ENCODE measurements around the gene PBXIP1. TPM values are rescaled to one million over a fixed set of nuclear protein-coding genes. Genes with fewer than 3 reads are reported as not detected.

Gene PBXIP1
- total RNA-seq, 6 experiments from 2014 or later: 26.4 to 42.5 (median 28.1) TPM

GRCh38 chr1:154906621-154907081, 49.2 kb downstream of the PBXIP1 start:
- H3K27me3 Mint-ChIP-seq (ENCODE audit: insufficient read depth): peaks cover 15% of the 10 kb centered on the region
- H3K9me3 Mint-ChIP-seq: peaks cover 7% of the 10 kb centered on the region
- H3K4me3 Mint-ChIP-seq: no peak overlapping the region
- no peaks in the 10 kb centered on the region for H3K4me1 Mint-ChIP-seq (ENCODE audit: low read depth)
- H3K27ac Mint-ChIP-seq: no peak overlapping the region
- peaks cover 5% of the 10 kb centered on the region; the same call in 1 of the 2 replicates for H3K36me3 Mint-ChIP-seq (ENCODE audit: low read depth)
- TF ChIP-seq CTCF (IDR thresholded peaks at IDR 0.05): peak; percentile 46; the same call in 1 of the 2 replicates
- DNase-seq: no peak

- no peak for DNase-seq
- no peak for TF ChIP-seq CTCF (IDR thresholded peaks at IDR 0.05)
- Mint-ChIP-seq H3K4me3 (no peak overlapping the region), H3K9me3 (no peaks in the 10 kb centered on the region), H3K4me1 (ENCODE audit: low read depth) (no peaks in the 10 kb centered on the region), H3K27me3 (ENCODE audit: insufficient read depth) (peaks cover 8% of the 10 kb centered on the region), H3K36me3 (ENCODE audit: low read depth) (no peaks in the 10 kb centered on the region), H3K27ac (no peak overlapping the region)
Measured at GRCh38 chr1:154902938-154903566, 52.8 kb downstream of the PBXIP1 start.

GRCh38 chr1:154901591-154901990, 54.3 kb downstream of the PBXIP1 start:
- Mint-ChIP-seq H3K4me1 (ENCODE audit: low read depth) (no peaks in the 10 kb centered on the region), H3K36me3 (ENCODE audit: low read depth) (no peaks in the 10 kb centered on the region), H3K9me3 (no peaks in the 10 kb centered on the region), H3K27ac (no peak overlapping the region), H3K27me3 (ENCODE audit: insufficient read depth) (peaks cover 8% of the 10 kb centered on the region), H3K4me3 (no peak overlapping the region)
- TF ChIP-seq CTCF (IDR thresholded peaks at IDR 0.05): no peak
- DNase-seq: no peak

GRCh38 chr1:154899041-154899440, 56.9 kb downstream of the PBXIP1 start:
- no peak for TF ChIP-seq CTCF (IDR thresholded peaks at IDR 0.05)
- DNase-seq: no peak
- Mint-ChIP-seq H3K4me3 (no peak overlapping the region), H3K36me3 (ENCODE audit: low read depth) (no peaks in the 10 kb centered on the region), H3K27ac (no peak overlapping the region), H3K4me1 (ENCODE audit: low read depth) (no peaks in the 10 kb centered on the region), H3K27me3 (ENCODE audit: insufficient read depth) (peaks cover 24% of the 10 kb centered on the region), H3K9me3 (no peaks in the 10 kb centered on the region)

- DNase-seq: no peak
- H3K27ac Mint-ChIP-seq: no peak overlapping the region
- no peak for TF ChIP-seq CTCF (IDR thresholded peaks at IDR 0.05)
- no peaks in the 10 kb centered on the region for H3K9me3 Mint-ChIP-seq
- no peaks in the 10 kb centered on the region for H3K36me3 Mint-ChIP-seq (ENCODE audit: low read depth)
- peaks cover 30% of the 10 kb centered on the region for H3K27me3 Mint-ChIP-seq (ENCODE audit: insufficient read depth)
- no peak overlapping the region for H3K4me3 Mint-ChIP-seq
- no peaks in the 10 kb centered on the region for H3K4me1 Mint-ChIP-seq (ENCODE audit: low read depth)
Measured at GRCh38 chr1:154896771-154897286, 59.1 kb downstream of the PBXIP1 start.
